Activated CD4-positive, alpha-beta T cell treated with anti-CD3 and anti-CD28 coated beads for 48 hours (primary cell): ENCODE measurements around the gene SULT4A1.
A peak's percentile ranks its signal among the peaks of the same experiment; 100 is the strongest.
"Not testable (repeated sequence)": the region's sequence is repeated elsewhere in the genome, so short reads cannot be mapped to it uniquely, and the experiment has no call there.

Source experiments
- DNase-seq: peaks from one replicate; pipeline ENCODE4 v3.0.0-alpha.2; 2020

Gene SULT4A1

GRCh38 chr22:43886231-43886630 is 23.9 kb upstream of the SULT4A1 start:
- no peak for DNase-seq

- DNase-seq, result no peak
Measured at GRCh38 chr22:43885786-43886185, 23.5 kb upstream of the SULT4A1 start.

- DNase-seq, result no peak
Measured at GRCh38 chr22:43885319-43885671, 23.0 kb upstream of the SULT4A1 start.

- DNase-seq, result peak; percentile 73
Measured at GRCh38 chr22:43884600-43885318, 22.4 kb upstream of the SULT4A1 start.

- DNase-seq, result no peak
Measured at GRCh38 chr22:43883719-43884415, 21.6 kb upstream of the SULT4A1 start.

GRCh38 chr22:43883012-43883661 is 20.8 kb upstream of the SULT4A1 start:
- DNase-seq, result peak; percentile 70

GRCh38 chr22:43882122-43882767 is 19.9 kb upstream of the SULT4A1 start:
- no peak for DNase-seq

GRCh38 chr22:43881091-43882061 is 19.1 kb upstream of the SULT4A1 start:
- DNase-seq, result no peak

GRCh38 chr22:43880541-43880991 is 18.3 kb upstream of the SULT4A1 start:
- DNase-seq, result no peak

- DNase-seq, result no peak
Measured at GRCh38 chr22:43879901-43880540, 17.7 kb upstream of the SULT4A1 start.

- DNase-seq, result no peak
Measured at GRCh38 chr22:43878831-43879550, 16.7 kb upstream of the SULT4A1 start.

GRCh38 chr22:43878079-43878795 is 15.9 kb upstream of the SULT4A1 start:
- no peak for DNase-seq

GRCh38 chr22:43876866-43877509 is 14.7 kb upstream of the SULT4A1 start:
- DNase-seq, result no peak

GRCh38 chr22:43869799-43870198 is 7.5 kb upstream of the SULT4A1 start:
- DNase-seq, result no peak

- DNase-seq, result not testable (repeated sequence)
Measured at GRCh38 chr22:43869001-43869400, 6.7 kb upstream of the SULT4A1 start.

GRCh38 chr22:43867839-43868635 is 5.7 kb upstream of the SULT4A1 start:
- DNase-seq, result peak; percentile 26

- DNase-seq, result no peak
Measured at GRCh38 chr22:43862882-43863202, 529 bp upstream of the SULT4A1 start.

- DNase-seq, result no peak
Measured at GRCh38 chr22:43861529-43861928, 784 bp downstream of the SULT4A1 start.

- no peak for DNase-seq
Measured at GRCh38 chr22:43860831-43861230, 1.5 kb downstream of the SULT4A1 start.
